Smooth muscle cell of the brain vasculature (primary cell): ENCODE measurements around the gene GOT1.

ENCODE experiments used
- DNase-seq: peaks from one replicate; pipeline ENCODE4 v3.0.0-alpha.2; 2012; ENCODE audit warnings: low read depth, low spot score

GOT1 gene

DNA sequence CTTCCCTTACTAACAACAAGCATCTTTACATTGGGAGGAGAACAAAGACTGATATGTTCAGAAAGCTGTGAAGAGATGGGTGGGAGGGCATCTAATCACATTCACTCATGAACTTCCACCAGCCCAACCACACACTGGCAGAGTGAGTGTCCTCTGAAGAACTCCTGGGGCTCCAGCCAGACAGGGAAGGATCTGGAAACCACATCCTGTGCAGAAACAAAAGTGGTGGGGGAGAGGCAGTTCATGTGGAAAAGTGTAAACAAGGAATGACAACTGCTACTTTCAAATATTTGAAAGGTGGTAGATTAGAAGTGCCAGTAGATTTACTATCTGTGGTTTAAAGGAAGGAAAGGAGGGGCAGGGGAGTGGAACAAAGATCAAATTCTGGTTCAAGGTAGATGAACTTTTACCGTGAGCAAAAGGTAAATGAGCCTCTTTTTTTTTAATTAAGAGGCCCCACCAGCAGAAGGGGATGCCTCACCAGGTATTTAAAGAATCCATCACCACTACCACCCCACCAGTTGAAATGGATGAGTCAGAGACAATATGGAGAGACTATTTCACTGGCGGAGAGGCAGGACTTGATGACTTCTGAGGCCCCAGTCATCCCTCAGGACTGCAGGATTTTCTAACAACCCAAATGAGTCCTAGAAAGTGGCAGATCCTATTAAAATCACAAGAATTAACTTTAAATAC lies 34.5 kb downstream of the GOT1 start:
- no peak for DNase-seq

DNA sequence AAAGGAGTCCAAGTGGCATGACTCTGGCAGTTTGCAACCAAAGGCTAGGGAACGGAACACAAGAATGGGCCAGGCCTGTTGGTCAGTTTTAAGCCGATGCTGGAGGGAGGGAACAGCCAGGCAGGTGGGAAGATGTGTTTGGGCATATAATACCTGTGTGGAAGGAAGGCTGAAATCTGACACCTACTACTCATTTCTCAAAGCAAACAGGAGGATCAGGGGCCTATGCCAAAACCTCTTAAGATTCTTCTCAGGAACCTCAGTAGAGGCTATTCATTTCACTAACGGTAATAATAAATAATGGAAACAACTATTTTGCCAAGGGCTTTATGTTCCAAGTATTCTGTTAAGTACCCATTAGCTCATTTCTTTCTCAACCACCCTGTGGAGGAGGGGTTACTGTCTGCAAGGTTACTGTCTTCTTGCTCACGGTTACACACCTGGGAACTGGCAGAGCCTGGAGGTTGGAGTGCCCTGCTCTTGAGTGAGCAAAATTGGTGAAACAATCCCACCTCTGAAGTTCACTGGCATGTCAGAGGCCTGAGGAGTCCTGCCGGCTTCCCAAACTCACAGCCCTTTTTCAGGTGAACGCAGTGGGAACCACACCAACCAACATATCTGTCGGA lies 35.5 kb downstream of the GOT1 start:
- no peak for DNase-seq

DNA sequence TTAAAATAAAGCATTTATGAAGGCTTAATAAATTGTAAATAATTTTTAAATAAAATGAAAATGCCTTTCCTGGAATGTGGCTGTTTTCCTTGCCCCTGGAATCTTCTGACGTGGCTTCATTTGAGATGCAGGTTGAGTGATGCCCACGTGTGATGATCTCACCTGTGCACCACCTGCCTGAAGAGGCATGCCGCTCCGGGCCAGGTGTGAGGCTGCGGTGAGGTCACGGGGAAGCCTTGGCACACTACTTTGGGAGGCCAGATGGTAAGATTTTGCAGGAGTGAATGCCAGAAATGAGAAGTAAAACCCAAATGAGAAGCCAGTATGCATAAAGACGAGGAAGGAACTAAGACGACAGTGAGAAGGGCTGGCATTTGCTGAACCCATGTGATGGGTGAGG lies 36.2 kb downstream of the GOT1 start:
- no peak for DNase-seq

DNA sequence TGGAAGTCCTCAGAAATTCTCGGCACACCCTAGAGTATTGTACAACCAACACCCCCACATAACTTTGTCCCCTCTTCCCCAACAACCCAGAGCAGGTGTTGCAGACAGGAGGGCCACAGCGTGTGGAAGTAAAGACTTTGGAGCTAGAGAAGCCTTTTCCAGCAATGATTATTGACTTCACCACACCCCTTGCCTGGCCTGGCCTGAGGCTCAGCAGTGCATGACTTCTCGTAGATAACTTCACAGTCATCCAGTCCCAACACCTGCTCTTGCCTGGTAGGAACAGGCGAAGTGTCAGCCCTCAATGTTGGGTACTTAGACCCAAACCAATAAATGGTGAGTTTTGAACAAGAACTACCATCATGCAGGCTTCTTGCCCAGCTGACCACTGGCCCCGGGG lies 36.7 kb downstream of the GOT1 start:
- DNase-seq, result no peak

DNA sequence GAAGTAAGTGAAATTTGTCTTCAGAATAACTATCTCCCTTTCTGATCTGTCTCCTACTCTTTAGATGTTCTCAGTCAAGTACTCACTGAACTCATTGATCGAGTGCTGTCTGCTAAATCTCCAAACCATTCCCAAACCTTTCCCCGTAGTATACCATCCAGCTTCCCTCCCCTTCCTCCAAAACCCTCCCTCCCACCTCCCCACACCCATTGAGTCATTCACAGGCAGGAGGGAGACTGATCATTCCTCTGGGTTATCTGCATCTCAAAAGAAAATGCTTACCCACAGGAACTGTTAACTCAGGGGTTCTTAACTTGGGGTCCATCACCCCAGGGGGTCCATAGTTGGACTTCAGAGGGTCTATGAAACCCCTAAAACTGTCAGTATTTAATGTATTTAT lies 37.4 kb downstream of the GOT1 start:
- DNase-seq, result no peak

DNA sequence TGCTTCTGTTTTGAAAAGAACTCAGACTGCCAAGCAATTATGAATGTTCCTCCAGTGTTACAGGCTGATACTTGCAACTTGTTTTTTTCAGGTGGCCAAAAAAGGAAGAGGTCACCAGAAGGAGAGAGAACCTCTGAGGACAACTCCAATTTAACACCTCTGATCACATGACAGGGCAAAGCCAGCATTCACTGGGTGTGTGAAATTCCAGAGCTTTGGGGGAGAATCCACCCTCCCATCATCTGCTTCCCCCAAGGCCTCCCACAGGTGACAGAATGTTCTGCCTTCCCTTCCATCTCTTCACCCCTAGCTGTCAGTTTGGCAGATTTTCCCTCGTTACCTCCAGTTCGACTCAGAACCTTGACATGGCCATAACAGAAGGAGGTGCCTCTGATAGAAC lies 39.1 kb downstream of the GOT1 start:
- DNase-seq, result no peak

DNA sequence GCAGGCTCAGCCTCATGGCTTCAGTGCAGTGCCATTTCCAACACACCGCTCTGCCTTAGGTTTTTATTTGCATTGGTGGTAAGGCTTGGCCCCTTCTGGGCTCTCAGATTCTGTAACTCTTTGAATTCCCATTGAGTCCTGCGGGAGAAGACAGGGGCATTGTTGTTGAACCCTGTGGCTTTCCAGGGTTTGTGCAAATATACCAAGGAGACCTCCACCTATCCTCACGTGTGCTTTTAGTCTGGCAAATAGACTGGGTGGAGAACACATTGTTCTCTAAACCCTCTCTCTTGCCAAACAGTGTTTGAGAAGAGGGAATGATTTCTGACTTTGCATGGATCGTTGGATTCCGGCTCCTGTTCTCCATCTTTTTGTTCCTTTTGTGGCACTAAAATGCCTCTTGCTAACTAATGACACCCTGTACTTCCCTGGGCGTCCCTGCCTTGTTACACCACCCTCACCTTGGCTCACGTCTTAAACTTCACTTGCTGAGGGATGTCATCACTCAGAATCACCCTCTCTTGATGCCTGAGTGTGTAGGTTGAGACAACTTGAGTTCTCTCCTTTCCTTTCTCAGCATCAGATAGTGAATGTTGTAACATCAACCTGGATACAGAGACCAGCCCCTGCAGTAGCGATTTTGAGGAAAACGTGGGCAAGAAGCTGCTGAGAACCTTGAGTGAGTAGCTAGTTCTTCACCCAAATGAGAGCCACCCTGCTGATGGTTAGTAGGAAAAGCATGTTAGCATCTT lies 40.5 kb downstream of the GOT1 start:
- no peak for DNase-seq

DNA sequence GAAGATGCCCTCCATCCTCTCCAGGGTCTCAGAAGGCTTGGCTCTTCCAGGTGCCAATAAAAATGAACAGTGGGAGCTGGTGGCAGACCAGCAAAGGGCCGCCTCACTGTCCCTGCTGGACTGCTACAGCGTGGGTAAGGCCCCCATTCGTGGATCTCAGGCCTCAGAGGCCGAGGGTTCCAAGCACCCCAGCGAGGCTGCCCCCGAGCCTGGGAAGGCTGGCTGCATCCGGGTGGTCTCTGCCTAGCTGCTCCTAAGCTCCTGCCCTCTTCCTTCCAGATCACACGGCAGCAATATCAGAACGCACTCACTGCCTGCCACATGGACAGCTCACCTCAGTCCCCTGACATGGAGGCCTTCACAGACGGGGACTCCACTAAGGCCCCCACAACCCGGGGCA lies 42.9 kb downstream of the GOT1 start:
- no peak for DNase-seq

DNA sequence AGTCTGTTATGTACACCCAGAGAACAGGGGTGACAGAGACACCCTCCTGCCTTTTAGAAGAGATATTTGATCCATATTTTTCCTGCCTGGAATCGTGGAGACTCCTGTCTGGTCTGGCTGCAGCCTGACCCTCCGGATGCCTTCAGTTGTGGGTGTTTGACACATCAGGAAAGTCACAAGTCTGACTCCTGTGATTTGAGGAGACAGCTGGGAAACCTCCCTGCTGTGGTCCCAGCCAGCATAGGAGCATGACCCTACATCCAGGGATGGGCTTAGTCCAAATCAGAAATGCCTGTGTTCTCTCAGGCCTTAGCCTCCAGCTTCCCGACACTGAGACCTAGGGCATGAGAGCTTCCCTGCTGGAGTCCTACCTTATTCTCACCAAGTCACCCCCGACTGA lies 43.4 kb downstream of the GOT1 start:
- no peak for DNase-seq

DNA sequence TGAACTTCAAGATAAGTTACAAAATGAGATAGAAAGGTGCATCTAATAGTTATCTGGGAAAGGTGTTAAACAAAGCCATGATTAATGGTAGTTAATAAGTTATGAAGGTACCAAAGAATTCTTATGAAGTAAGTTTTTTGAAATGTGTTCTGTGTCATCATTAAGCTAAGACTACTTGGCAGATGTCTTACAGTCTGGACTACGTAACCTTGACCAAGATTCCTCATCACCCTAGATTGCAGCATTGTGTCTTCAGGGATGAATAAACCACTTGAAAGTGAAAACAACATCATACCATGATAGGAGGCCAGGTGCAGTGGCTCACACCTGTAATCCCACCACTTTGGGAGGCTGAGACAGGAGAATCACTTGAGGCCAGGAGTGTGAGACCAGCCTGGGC lies 48.2 kb downstream of the GOT1 start:
- no peak for DNase-seq

DNA sequence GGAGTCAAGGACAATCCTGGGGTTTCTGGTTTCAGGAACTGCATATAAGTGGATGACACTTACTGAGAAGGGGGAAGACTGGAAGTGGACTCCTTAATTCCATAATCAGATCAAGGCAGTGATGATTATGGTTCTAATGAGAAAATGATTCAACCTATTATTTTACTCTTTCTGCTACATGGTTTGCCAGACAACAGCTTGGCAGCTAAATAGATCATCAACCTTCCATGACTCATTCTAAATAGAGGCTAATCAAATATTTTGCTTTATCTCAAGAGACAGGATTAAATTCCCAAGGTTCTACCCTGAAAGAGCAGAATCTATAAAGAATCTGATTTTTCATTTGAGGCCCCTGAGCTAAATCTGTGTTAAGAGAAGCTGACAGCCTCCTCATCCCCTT lies 55.0 kb downstream of the GOT1 start:
- no peak for DNase-seq

DNA sequence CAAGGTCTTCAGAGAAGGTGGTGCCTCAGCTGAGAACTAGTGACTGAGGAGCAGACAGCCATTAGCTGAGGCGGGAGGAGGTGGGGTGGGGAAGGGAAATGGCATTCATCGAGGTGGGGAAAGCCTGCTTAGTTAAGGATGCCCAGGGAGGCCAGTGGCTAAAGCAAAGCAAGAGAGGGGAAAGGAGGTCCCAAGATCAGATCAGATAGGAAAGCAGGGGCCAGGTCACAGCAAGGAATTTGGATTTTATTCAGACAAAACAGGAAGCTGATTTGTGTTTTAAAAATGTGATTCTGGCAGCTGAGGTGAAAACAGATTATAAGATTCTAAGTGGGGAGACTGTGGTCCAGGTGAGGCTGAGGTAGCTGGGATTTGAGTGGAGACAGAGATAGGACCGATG lies 55.5 kb downstream of the GOT1 start:
- no peak for DNase-seq

DNA sequence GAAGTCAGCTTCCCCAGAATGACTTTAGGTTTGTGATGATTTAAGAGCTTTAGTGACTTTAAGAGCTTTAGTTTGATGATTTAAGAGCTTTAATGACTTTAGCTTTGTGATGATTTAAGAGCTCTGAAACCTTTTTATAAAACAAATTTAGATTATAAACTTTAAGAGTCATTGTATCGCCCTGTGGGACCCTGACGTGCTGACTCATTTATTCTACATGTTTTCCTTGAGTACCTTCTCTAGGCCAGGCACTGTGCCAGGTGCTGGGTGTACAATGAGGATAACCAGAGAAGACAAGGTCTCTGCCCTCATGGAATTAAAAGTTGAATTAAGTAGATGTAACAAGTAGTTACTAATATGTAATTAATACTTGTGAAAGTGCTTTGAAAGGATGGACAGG lies 55.9 kb downstream of the GOT1 start:
- DNase-seq, result no peak

DNA sequence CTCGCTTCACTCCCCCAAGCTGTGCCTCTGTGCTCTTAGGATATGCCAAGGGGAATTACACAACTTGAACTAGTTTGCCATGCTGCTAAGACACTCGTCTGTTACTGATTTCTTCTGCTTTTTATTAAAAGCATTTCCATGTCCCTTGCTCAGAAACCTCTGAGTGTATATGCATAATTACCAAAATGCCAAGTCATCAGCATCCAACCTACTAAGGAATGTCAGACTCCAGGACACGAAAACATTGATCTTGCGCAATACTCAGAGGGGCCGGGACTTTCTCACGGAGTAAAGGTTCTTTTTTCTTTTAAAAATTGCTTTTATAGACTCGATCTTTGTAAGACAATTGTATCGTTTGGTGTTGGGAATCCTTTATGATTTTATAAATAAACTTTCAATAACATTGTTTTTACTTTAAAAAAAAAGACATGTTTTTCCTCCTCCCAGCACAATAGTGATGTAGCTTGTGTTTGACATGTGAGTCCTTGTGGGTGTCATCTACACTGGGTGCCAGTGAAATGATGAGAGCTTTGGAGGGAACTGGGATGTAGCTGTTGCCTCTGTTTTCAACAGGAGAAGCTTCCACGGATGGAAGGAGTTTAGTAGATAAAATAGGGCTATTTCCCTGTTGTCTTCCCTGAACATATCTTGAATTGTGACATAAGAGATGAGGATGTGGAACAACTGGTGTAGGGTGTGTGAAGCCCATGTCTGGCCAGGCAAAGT lies 57.7 kb downstream of the GOT1 start:
- no peak for DNase-seq

DNA sequence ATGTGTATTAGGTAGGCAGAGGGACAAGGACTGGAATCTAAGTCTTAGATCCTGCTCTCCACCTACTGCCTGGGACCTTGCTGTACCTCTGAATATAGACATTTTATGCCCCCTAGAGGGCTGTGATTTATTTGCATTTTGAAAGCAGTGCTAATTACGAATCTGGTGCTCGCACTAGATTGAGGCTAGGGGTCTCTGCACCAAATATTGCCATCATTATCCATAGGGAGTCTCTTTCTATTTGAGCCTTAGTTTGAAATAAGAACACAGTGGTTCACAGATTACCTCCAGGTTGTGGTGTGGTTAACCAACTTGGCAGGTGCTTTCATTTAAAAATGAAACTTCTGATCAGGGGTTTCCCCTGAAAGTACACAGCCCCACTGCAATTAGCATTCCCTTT lies 59.4 kb downstream of the GOT1 start:
- DNase-seq, result no peak

DNA sequence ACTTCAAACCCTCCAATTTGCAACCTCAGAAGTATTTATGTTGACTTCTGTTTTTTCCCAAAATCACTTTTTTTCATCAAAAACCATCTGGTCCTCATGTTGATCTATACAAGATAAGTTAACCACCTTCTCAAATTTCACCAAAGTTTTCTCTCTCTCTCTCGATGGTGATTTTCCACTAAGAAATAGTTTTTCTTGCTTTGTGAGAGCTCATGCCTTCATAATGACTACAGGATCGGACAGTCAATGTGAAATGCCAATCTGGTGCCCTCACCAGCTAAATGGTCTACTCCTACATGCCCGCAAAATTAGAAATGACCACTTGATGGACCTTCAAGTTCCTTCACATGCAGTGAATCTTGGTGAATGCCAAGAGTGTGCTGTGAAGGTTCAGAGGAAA lies 60.9 kb downstream of the GOT1 start:
- no peak for DNase-seq

DNA sequence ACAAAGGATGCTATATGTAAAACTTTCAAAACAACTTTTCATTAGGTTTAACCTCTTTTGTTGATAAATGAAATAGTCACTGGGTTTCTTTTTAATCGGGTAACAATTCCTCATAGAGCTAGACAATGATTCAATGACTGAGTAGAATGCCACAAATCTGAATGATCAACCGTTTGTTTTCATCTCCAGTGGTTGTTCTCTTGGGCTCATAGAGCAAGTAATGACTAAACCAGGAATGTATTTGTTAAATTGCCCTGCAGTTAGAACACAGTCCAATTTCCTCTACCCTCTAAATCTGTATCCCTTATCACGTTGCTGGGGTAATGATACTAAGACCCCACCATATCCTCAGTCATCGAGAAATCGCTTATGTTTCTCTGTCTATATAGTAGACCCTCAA lies 61.3 kb downstream of the GOT1 start:
- no peak for DNase-seq

DNA sequence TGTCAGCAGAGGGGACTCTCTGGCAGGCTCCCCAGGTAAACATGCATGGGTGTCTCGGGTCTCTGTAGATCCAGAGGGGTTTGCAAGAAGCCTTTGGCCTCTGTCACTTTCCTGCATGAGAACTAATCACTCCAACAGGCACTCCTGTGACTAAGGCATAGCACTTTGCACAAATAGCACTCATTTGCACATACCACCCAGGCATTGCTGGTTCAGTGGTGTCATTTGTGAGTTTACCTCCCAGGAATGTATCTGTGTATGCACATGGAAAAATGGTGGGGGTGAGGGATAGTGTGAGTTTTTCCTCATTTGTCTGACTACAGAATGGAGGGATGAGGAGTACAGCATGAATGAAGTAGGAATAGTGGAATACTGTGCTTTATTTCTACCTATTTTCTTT lies 61.8 kb downstream of the GOT1 start:
- DNase-seq, result no peak

DNA sequence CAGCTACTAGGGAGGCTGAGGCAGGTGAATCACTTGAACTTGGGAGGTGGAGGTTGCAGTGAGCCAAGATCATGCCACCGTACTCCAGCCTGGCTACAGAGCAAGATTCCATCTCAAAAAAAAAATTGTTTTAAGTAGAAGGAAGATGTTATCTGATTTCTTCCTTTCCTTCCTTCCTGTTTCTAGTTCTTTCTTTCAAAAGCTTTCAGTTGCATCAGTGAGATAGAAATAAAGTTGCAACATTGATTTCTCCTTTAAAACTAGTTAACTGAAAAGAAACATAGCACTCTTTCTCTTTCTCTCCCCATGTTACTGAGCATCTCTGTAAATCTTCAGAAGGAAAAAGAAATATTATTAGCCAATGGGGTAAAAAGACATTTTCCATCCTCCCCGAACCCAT lies 63.8 kb downstream of the GOT1 start:
- DNase-seq, result no peak

DNA sequence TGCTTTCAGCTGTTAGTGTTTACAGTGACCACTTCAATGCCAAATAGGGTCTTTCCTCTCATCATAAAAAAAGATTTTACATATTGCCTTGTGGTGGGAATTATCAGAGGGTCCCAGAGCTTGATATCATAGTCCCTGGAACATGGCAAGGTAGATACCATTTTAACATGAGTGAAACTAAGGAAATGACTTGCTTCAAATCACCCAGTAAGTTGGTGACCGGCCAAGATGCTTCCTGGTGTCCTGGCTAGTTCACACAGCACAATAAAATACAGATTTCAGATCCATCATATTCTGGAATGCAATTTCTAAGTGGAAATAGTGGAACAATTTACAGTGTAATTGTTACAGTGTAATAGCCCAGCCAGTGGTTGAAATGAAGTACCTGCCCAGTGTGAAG lies 64.7 kb downstream of the GOT1 start:
- DNase-seq, result no peak

DNA sequence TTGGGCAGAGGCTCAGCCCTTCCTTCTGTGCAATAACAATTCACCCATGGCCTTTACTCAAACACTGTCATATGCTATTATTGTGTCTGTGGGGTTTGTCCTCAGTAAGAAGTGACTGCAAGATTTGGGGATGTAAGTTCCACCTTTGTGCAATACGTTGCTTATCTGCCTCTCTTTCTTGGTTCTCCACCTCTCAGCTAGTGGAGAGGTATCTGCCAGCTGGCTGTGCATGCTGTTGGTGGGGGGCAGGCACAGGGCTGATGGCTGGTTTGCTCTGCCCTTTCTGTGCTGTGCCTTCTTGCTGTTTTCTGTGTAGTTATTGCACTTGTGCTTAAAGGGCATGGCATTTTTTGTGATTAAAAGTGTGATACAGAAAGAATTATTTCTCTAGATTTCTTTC lies 65.1 kb downstream of the GOT1 start:
- no peak for DNase-seq

DNA sequence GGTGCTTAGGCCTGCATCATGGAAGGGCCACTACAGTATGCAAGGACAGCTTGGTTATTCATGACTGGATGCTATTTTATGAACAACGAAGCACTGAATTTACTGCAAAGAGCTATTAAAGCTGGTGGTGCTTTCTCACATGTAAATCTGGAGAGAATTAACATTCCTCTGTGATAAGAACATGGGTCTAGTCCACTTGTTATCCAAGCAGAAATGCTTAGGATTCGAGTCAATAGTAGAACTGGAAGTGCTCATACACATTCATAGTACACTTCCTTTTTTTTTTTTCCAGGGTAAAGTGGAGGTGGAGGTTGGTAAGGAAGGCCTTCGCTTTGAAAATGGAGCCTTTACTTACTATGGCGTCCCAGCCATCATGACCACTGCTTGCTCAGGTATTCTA lies 66.3 kb downstream of the GOT1 start:
- DNase-seq, result no peak

DNA sequence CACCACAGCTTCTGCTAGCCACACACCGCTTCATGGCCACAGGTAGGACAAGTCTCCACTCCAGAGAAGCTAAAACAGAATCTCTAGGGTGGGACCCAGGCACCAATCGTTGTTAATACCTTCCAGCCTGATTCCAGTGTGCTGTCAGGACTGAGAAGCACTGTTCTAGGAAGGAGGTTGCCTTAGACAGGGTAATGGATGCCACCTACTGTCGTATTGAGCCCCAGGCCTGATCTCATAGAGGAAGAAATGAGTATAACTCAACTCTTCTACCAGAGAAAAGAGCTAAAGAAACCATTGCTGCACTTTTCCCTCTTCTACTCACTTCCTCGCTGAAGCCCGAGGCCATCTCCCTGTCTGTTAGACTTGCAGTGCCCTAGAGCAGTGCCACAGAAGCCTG lies 69.5 kb downstream of the GOT1 start:
- DNase-seq, result no peak
